MM.1S (cell line): ENCODE data around the gene PLXNA4.

Experiments
- CTCF ChIP-seq: fragments of 300-600 bp; sonication (generic); IDR thresholded peaks from 2 replicates; pipeline ENCODE4 v1.5.1; 2016; ENCODE audit warnings: antibody characterized with exemption, low read length, mixed read lengths
- EZH2 ChIP-seq: fragments of 300-600 bp; sonication (generic); optimal IDR thresholded peaks from 2 replicates; pipeline ENCODE3; 2017; ENCODE audit warnings: low read depth, mild to moderate bottlenecking, antibody characterized with exemption, low read length, mixed read lengths
- EZH2phosphoT487 ChIP-seq: fragments of 300-600 bp; sonication (generic); IDR thresholded peaks from 2 replicates; pipeline ENCODE4 v1.6.1; 2018; ENCODE audit warnings: antibody characterized with exemption, low read length

DNA sequence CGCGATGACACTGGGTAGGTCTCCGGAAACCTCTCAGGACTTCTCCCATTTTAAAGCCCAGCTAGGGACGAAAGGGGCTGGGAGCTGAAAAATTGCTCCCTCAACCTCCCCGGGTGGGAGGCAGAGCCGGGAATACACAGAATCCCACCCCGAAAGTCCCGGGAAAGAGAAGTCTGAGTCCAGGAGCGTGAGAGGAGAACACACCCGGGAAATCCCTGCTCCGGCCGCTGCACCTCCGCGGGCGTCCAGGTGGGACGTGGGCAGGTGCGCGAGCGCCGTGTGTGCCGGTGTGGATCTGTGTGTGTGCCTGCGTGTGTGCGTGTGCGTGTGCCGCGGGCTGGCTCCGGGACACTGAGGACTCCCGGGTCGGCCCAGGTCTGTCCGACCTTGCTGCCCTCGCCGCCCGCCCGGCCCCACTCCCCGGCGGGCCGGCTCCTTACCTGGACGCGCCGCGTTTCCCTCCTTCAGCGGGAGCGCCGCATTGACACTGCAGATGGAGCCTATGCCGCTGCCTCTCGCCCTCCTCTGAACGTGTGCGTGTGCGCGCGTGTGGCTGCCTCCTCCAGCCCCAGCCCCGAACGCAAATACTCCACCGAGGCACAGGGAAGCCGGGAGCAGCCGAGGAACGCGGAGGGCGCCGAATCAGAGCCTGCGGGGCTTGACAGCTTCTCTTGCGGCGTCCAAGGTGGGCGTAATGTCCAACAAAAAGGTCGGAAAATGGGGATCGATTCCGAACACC, at the start of gene PLXNA4:
- TF ChIP-seq CTCF (no peak), EZH2 (peak; percentile 24), EZH2phosphoT487 (no peak)
